DMS 273 (cell line): ENCODE data around the gene MUC6.
"Not testable (repeated sequence)": the region's sequence is repeated elsewhere in the genome, so short reads cannot be mapped to it uniquely, and the experiment has no call there.

Experiments
- DNase-seq: peaks from one replicate; lab custom pipeline; 2025; ENCODE audit not compliant: unreplicated experiment; lab: John Stamatoyannopoulos, UW

MUC6 gene

DNA sequence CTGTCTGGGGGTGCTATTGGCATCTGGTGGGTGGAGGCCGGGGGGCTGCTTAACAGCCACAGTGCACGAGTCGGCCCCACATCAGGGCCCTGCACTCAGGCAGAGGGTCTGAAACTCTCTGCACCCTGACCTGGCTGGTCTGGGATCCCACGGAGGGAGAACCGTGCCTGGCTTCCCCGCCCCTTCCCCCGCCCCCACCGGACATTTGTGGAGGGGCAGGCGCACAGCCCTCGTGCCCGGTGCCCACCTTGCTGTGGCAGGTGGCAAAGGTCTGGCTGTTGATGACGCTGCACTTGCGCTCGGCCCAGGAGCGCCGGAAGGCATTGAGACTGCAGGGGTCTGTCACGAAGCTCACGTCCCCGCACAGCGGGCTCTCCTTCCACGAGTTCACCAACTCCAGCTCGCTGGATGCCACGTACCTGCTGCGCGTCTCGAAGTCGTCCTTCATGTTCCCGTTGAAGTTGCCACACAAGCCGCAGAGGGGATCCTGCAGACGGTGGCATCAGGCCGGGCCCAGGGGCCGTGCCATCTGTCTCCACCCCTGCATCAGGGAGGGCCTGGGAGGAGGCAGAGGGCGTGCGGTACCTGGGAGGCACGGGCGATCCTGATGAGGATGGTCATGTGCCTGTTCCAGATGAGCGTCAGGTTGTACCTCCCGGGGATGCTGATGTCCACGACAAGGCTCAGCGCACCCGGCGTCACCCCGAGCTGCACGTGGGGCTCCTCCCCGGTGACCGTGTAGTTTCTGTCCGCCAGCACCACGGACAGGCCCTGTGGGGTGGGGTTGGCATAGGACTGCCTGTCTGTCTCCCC lies 11.7 kb downstream of the MUC6 start:
- DNase-seq, result peak; percentile 23

DNA sequence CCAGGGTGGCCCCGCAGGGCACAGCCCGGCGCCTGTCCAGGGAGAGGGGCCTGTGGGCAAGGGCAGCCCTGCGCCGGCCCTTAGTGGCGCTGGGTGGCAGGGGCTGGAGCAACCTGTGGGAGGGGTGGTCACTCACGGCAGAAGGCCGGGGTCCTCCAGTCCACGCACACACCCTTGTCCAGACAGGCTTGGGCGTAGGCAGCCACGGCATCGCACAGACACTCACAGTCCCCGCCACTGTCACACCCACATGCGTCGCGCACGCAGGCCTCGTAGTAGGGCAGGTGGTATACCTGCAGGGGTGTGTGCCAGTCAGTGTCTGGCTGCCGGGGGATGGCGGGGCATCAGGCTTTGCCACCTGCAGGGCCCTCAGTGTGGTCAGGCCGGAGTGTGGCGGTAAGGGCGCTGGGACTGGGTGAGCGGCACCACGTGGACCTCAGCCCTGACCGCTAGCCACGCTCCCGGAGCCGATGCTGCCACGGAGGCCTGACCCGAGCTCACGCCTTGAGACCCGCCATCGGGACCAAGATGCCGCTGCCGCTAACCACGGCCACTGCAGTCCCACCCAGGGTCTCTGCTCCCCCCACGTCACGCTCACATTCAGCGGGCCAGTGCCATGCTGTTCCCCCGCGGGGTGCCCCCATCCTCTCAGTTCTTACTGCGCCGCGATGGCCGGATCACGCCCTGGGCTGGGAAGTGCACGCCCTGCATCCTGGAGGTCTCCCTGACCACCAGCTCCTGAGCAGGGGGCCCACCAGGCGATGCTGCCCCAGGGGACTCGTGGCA lies 12.5 kb downstream of the MUC6 start:
- DNase-seq, result no peak

DNA sequence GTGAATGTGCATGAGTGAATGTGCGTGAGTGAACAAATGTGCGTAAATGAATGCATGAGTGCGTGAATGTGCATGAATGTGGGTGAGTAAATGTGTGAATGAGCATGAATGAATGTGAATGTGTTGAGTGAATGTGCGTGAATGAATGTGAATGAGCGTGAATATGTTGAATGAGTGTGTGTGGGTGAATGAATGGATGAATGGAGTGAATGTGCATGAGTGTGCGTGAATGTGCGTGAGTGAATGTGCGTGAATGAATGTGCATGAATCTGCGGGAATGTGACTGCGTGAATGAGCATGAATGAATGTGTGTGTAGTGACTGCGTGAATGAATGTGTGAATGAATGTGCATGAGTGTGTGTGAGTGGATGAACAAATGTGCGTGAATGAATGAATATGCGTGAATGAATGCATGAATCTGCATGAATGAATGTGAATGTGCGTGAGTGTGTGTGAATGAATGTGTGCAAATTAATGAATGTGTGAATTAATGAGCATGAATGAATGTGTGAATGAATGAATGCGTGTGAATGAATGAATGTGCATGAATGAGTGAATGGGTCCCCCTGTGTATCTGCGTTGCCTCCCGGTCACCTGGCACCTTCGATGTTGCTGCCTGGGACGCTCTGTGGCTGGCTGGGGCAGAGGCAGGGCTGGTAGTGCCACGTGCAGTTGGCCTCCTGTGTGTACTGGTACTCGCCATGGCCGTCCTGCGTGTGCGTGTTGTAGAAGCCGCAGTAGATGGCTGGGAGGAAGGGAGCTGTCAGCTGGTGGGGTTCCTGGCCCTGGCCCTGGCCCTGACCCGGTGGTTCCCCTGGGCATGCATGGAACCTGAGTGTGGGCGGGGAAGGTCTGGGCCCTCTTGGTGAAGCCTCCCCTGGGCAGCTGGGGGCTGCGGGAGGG lies 13.4 kb downstream of the MUC6 start:
- no peak for DNase-seq

GRCh38 chr11:1022411-1022810 lies 14.1 kb downstream of the MUC6 start:
- no peak for DNase-seq

DNA sequence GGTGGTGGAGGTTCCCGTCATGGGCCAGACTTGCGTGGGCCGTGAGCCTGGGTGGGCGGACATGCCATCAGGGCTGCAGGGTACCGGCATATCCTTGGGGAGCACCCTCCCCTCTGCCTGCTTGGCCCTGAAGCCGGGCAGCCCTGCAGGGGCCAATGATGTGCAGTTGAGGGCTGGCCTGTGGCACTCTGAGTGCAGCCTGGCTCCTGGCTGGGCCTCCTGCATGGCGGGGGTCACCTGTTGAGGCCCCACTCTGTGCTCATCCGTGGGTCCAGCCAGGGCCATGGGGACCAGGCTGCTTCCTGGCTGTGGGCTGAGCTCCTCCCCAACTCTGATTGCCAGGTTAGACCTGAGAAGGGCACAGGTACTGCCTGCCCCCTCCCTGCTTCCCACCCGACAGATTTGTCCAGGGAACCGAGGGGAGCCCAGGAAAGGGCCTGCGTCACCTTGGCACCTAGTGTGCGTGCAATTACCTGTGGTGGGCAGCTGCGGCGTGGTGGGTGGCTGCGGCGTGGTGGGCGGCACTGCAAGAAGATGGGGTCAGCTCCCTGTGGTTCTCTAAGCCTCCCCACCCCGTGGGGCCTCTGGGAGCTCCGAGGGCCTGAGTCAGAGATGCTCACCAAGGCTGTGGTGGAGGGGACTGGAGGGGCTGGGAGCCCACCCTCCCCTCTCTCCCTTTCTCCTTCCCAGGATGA lies 16.2 kb downstream of the MUC6 start:
- no peak for DNase-seq

DNA sequence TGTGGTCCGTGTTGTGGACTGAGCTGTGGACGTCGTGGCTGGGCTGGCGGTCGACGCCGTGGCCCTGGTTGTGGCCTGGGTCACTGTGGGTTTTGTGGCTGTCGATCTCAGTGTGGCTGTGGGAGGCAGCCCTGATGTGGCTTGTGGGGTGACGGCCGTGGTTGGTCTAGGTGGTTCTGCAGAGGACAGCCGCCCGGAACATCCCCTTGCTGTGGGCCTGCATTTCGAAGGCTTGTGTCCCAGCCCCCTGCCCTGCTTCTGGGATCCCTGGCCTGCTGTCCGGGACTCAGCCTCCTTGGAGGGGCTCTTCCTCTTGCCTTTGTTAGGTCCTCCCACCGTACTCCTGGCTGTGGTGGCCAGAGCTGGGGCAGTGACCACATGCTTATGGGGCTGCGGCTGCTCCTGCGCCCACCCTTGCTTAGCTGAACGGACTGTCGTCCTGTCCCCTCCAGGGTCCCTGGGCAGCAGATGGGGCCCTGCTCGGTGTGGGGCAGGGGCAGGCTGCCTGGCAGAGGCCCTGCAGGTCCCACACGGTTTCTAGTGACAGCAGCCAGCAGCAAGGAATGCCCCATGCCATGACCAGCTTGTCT lies 17.1 kb downstream of the MUC6 start:
- DNase-seq, result no peak

DNA sequence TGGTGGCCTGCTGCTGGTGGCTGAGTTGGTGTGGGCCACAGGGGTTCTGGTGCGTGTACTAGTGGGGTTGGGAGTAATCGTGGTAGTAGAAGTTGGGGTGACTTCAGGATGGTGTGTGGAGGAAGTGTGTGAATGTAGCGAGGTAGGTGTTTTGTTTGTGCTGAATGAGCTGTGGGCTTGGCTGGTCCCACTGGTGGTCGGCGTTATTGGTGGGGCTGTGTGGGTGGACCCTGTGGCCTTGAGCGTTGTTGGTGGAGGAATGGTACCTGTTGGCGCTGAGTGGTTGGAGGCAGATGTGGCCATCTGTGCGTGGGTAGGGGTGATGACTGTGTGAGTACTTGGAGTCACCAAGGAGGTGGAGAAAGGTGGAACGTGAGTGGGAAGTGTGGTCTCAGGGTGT lies 18.4 kb downstream of the MUC6 start:
- DNase-seq, result no peak

GRCh38 chr11:1017269-1018005 lies 19.1 kb downstream of the MUC6 start:
- no peak for DNase-seq

DNA sequence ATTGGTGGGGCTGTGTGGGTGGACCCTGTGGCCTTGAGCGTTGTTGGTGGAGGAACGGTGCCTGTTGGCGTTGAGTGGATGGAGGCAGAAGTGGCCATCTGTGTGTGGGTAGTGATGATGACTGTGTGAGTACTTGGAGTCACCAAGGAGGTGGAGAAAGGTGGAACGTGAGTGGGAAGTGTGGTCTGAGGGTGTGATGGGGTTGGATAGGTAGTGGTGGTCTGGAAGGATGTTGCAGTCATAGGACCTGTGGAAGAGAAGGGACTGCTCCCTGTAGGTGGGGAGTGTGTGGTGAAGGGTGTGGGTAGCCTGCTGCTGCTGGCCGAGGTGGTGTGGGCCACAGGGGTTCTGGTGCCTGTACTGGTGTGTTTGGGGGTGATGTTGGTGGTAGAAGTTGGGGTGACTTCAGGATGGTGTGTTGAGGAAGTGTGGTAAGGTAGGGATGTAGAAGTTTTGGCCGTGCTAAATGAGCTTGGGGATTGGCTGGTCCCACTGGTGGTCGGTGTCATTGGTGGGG lies 19.9 kb downstream of the MUC6 start:
- not testable (repeated sequence) for DNase-seq

- no peak for DNase-seq
Measured at GRCh38 chr11:1015826-1016545, 20.5 kb downstream of the MUC6 start.

- DNase-seq, result no peak
Measured at GRCh38 chr11:1015064-1015463, 21.5 kb downstream of the MUC6 start.

GRCh38 chr11:1014276-1014675 lies 22.2 kb downstream of the MUC6 start:
- DNase-seq, result no peak

DNA sequence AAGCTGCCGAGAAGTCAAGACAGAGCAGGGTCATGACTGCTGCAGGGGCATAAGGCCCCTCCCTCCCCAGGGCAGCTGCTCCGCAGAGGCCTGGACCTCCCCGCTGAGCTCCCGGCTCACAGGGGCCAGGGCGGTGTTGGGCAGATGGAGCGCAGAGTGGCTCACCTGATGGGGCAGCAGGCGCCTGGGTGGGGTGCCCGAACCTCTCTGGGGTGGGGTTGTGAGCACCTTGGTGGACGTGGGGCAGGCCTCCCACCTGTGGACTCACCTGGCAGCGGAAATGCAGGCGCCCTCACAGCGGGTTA lies 22.9 kb downstream of the MUC6 start:
- DNase-seq, result no peak

DNA sequence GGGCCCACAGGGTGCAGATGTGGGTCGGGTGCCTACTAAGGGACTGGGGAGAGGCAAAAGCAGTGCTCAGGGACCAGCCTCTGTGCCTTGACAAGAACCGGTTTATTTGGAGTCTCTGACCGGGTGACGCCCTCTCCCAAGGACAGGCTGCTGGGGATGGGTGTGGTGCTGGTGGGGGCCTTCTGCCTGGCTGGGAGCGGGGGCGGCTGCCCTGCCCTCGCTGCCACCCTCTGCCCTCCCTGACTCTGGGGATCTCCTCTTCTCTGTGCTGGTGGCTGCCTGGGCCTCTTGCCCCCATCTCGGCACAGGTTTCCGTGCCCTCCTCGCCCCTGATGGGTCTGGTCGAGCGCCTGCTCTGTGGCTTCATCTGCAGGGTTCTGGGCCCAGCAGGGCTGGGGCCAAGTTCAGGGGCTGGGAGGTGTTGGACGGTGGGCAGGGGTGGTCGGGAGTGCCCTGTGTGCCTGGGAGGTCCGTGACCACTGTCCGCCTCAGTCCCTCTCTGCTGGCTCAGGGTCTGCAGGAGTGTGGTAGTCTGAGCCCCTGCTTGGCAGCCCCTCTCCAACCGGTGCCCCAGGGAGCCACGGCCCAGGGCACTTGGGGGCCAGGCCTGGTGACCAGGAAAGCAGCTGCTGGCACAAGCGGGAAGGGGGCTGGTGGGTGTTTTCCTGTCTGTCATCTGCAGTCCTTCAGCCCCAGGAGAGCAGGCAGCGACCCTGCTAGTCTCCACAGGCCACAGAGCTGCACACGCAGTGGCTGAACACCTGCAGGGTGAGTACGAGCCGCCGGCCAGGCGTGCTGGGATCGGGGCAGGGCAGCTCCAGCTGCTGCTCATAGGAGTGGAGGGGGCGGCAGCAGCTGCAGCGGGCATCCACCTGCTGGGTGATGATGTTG lies 23.5 kb downstream of the MUC6 start:
- DNase-seq, result peak; percentile 46

- DNase-seq, result no peak
Measured at GRCh38 chr11:1012291-1012690, 24.2 kb downstream of the MUC6 start.

DNA sequence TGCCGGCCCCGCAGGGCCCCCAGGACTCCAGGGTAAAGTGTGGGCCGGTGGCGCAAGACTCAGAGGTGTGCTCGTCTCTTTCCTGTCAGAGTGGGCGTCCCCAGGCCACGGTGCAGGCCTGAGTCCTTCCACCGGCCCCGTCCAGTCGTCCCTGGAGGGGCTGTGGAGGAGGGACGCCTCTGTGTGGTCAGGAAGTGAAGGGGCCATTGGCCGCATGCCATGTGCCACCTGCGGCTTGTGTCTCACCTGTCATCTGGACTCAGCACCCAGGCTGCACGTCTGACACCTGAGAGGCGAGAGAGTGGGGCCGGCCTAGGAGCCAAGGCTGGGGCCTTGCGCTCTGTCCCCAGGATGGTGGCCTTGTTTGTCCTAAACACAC lies 25.2 kb downstream of the MUC6 start:
- no peak for DNase-seq

DNA sequence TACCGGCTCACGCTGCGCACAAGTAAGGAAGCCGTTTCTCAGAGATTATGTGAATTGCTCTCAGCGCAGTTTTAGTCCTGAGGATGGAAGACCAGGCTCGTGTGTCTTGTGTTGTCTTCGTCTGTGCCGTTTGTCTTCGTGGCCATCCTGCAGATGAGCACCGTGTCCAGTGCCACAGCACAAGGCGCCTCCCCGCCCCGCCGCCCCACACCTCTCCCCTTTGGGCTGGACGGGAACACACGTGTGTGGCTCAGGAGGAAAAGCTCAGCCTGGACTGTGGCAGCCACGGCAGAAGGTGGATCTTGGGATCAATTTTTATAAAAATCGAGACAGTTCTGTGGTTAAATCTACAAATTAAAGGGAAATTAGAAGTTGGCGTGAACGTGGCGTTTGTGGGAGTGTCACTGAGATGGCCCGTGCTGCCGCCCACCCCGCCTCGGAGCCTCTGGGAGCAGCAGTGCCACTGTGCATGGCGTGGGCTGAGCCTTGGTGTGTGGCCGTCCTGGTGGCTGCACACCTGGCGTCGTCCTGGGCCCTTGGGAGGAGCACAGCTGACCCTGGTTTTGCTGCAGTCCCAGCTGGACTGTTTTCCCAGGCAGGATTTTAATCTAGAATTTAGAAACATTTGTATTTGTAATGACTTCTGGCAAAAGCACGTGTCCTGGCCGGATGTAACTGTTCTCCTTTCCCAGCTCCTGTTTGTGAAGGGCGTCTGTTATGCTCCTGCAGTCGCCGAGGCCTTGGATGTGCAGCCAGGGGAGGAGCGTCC lies 25.8 kb downstream of the MUC6 start:
- no peak for DNase-seq
